RWPE1 (cell line): ENCODE measurements around the gene ACD.

Source experiments
- CTCF ChIA-PET: fragments of 350-600 bp; sonication (Branson Sonifier 250); formaldehyde crosslinking; extraction: SDS; loops from one replicate; lab custom pipeline; 2021; lab: Yijun Ruan, JAX
- POLR2A ChIA-PET: fragments of 400-600 bp; formaldehyde crosslinking; extraction: SDS; loops from one replicate; lab custom pipeline; 2020; ENCODE audit warnings: antibody characterized with exemption; ENCODE audit not compliant: low non-redundant PET; lab: Yijun Ruan, JAX
- DNase-seq: peaks from one replicate; pipeline ENCODE4 v3.0.0; 2012; ENCODE audit warnings: low spot score
- H3K27ac ChIP-seq: fragments of 450-650 bp; 2 replicates; pipeline ENCODE4 v1.5.1; 2017
- CTCF ChIP-seq: fragments of 450-650 bp; conservative IDR thresholded peaks from 2 replicates; pipeline ENCODE4 v1.5.1; 2017; ENCODE audit warnings: low read depth, mild to moderate bottlenecking

ACD gene

GRCh38 chr16:67651847-67652246 is 8.2 kb downstream of the ACD start:
- no peak for DNase-seq
- POLR2A ChIA-PET: no interaction called here
- H3K27ac ChIP-seq: no peak overlapping the region
- CTCF ChIA-PET: interaction anchor here (0.5 to 1.1 kb wide), 7 partner anchors 21 to 209 kb away, joined by 3 to 6 read pairs (median 4); no protein-coding TSS in a partner anchor
- TF ChIP-seq CTCF: no peak

- no peak overlapping the region for H3K27ac ChIP-seq
- ChIA-PET CTCF (interaction anchor here (0.6 to 1.0 kb wide), 3 partner anchors 37 to 118 kb away, joined by 3 to 5 read pairs (median 4); no protein-coding TSS in a partner anchor), POLR2A (no interaction called here)
- no peak for DNase-seq
- no peak for TF ChIP-seq CTCF
These were observed 9.0 kb downstream of the ACD start for GRCh38 chr16:67651039-67651438.

- POLR2A ChIA-PET: no interaction called here
- no peak for DNase-seq
- CTCF ChIA-PET: interaction anchor here (1.0 kb wide), 2 partner anchors 36 to 129 kb away, joined by 3 to 5 read pairs; no protein-coding TSS in a partner anchor
- H3K27ac ChIP-seq: no peak overlapping the region
- no peak for TF ChIP-seq CTCF
These were observed 10.0 kb downstream of the ACD start for GRCh38 chr16:67650023-67650422.

- ChIA-PET CTCF (interaction anchor here (1.0 kb wide), 1 partner anchor 128 kb away, joined by 5 read pairs; no protein-coding TSS in a partner anchor), POLR2A (no interaction called here)
- H3K27ac ChIP-seq: no peak overlapping the region
- TF ChIP-seq CTCF: no peak
- DNase-seq: no peak
These were observed 10.5 kb downstream of the ACD start for GRCh38 chr16:67649494-67649931.

- ChIA-PET CTCF (interaction anchor here (0.5 to 0.8 kb wide), 2 partner anchors 102 to 127 kb away, joined by 3 read pairs; no protein-coding TSS in a partner anchor), POLR2A (no interaction called here)
- no peak overlapping the region for H3K27ac ChIP-seq
- no peak for DNase-seq
- no peak for TF ChIP-seq CTCF
These were observed 11.2 kb downstream of the ACD start for GRCh38 chr16:67648764-67649407.

- ChIA-PET CTCF (interaction anchor here (0.7 to 0.8 kb wide), 2 partner anchors 101 to 126 kb away, joined by 3 to 5 read pairs; no protein-coding TSS in a partner anchor), POLR2A (no interaction called here)
- TF ChIP-seq CTCF: no peak
- no peak for DNase-seq
- no peak overlapping the region for H3K27ac ChIP-seq
These were observed 11.8 kb downstream of the ACD start for GRCh38 chr16:67648088-67648763.
